Measurements from ENCODE around the gene PHKG2. TPM values are rescaled to one million over a fixed set of nuclear protein-coding genes. Genes with fewer than 3 reads are reported as not detected.
A peak's percentile ranks its signal among the peaks of the same experiment; 100 is the strongest.

Gene PHKG2
- total RNA-seq, 4 donors from 2014 or later: 22.4 to 25.8 (median 23.5) TPM

- Histone ChIP-seq H3K27me3 (no peaks in the 10 kb centered on the region), H3K4me3 (no peak overlapping the region), H3K27ac (replicated peaks in 1 of 4) (no peak overlapping the region), H3K4me1 (peaks cover 26 to 39% (median 31%) of the 10 kb centered on the region in 4 donors), H3K9me3 (no peaks in the 10 kb centered on the region), H3K36me3 (peaks cover 15 to 52% (median 50%) of the 10 kb centered on the region in 4 donors)
- 92% methylated on average over 7 of the region's 7 CpGs for WGBS
- DNase-seq (ENCODE audit: extremely low spot score): no peak
- intact Hi-C loops (cut with DNase I): no loop called here
- TF ChIP-seq EP300 (IDR thresholded peaks at IDR 0.05) (no peak), CTCF (IDR thresholded peaks at IDR 0.05) (no peak), POLR2AphosphoS5 (IDR thresholded peaks at IDR 0.05) (no peak), POLR2A (IDR thresholded peaks at IDR 0.05; ENCODE audit: low read depth) (no peak)
Measured at GRCh38 chr16:30760001-30760559, 11.9 kb downstream of the PHKG2 start.

DNA sequence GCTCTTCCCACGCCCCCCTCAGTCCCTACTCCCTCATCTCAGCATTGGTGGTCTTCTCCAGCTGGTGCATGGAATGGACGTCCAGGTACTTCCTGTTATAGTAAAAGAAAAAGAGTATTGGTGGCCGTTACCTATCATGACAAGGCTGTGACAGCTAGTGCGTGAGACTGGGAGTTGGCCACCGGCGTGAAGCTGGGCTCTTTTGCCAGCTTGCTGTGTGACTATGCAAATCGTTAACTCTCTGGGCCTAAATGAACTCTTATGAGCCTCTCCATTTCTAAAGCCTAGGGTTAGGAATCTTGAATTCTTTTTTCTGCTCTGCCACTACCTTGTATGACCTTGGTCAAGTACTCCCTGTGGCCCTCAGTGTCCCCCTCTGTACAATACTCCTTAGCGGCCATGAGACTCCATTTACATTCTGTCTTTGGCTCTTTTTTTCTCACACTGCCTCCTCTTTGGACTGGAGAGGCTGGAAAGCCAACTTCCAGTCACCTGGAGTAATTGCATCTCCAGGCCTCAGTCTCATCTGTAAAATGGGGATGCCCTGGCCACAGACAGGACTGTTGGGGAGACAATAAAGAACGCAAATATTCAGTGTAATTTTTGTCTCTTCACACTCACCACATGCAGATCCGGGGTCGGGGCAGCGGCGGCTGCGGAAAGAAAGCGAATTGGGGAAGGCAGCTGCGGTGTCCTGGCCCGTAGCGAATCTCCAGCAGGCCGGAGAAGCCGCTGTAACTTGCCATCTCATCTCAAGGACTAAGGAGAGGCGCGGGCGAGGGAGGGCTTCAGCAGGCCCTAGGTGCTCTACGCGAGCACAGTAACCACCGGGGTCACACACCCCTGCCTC is 12.6 kb downstream of the PHKG2 start:
- no peaks in the 10 kb centered on the region for H3K27me3 ChIP-seq
- 29% methylated on average over 26 of the region's 26 CpGs for WGBS
- H3K36me3 ChIP-seq: peaks cover 22 to 59% (median 52%) of the 10 kb centered on the region in 4 donors
- peaks cover 26 to 39% (median 31%) of the 10 kb centered on the region in 4 donors for H3K4me1 ChIP-seq
- TF ChIP-seq POLR2A (IDR thresholded peaks at IDR 0.05; ENCODE audit: low read depth) (no peak), EP300 (IDR thresholded peaks at IDR 0.05) (no peak), CTCF (IDR thresholded peaks at IDR 0.05) (no peak), POLR2AphosphoS5 (IDR thresholded peaks at IDR 0.05) (no peak)
- DNase-seq (ENCODE audit: extremely low spot score): no peak
- peak overlapping the region; percentile 78 to 90 (median 84) for H3K4me3 ChIP-seq
- H3K27ac ChIP-seq (replicated peaks in 1 of 4): peak overlapping the region; percentile 88 to 96 (median 94)
- H3K9me3 ChIP-seq: no peaks in the 10 kb centered on the region
- intact Hi-C loops (cut with DNase I): no loop called here

GRCh38 chr16:30761427-30761927 is 13.3 kb downstream of the PHKG2 start:
- H3K27ac ChIP-seq (replicated peaks in 1 of 4): peak overlapping the region; percentile 88 to 96 (median 94)

More at GRCh38 chr16:30761427-30761927, 13.3 kb downstream of the PHKG2 start:
- Histone ChIP-seq H3K9me3 (no peaks in the 10 kb centered on the region), H3K4me3 (peak overlapping the region; percentile 78 to 90 (median 84)), H3K4me1 (peaks cover 30 to 39% (median 31%) of the 10 kb centered on the region in 4 donors), H3K27me3 (no peaks in the 10 kb centered on the region), H3K36me3 (peaks cover 29 to 60% (median 52%) of the 10 kb centered on the region in 4 donors)
- intact Hi-C loops (cut with DNase I): no loop called here
- TF ChIP-seq POLR2AphosphoS5 (IDR thresholded peaks at IDR 0.05): no peak
- no peak for TF ChIP-seq POLR2A (IDR thresholded peaks at IDR 0.05; ENCODE audit: low read depth)
- TF ChIP-seq EP300 (IDR thresholded peaks at IDR 0.05): no peak
- no peak for TF ChIP-seq CTCF (IDR thresholded peaks at IDR 0.05)
- WGBS: 1% methylated on average over 23 of the region's 64 CpGs
- DNase-seq (ENCODE audit: extremely low spot score): no peak

Data from esophagus muscularis mucosa (tissue), 4 donors.